ENCODE measurements around the gene KRT23. TPM values are rescaled to one million over a fixed set of nuclear protein-coding genes. Genes with fewer than 3 reads are reported as not detected.

The KRT23 gene
- total RNA-seq, 1 donor from 2014 or later = 0.16 TPM

Other genes with a start within 250 kb of the KRT23 start
- not detected for gene KRT24, start 233.9 kb downstream of the KRT23 start, total RNA-seq
- not detected for gene KRT25, start 182.3 kb downstream of the KRT23 start, total RNA-seq
- gene KRT26, start 165.4 kb downstream of the KRT23 start, total RNA-seq = not detected
- not detected for gene KRT27, start 155.1 kb downstream of the KRT23 start, total RNA-seq
- not detected for gene KRT28, start 137.7 kb downstream of the KRT23 start, total RNA-seq
- gene KRT10, start 115.0 kb downstream of the KRT23 start, total RNA-seq = 1.9 TPM
- gene KRT12, start 70.4 kb downstream of the KRT23 start, total RNA-seq = not detected
- not detected for gene KRT20, start 52.4 kb downstream of the KRT23 start, total RNA-seq
- gene KRT39, start 29.3 kb upstream of the KRT23 start, total RNA-seq = not detected
- not detected for gene KRT40, start 46.7 kb upstream of the KRT23 start, total RNA-seq
- gene KRTAP3-3, start 56.5 kb upstream of the KRT23 start, total RNA-seq = not detected
- not detected for gene KRTAP3-2, start 62.3 kb upstream of the KRT23 start, total RNA-seq
- not detected for gene KRTAP3-1, start 71.5 kb upstream of the KRT23 start, total RNA-seq
- gene KRTAP1-5, start 89.6 kb upstream of the KRT23 start, total RNA-seq = not detected
- gene KRTAP1-4, start 92.5 kb upstream of the KRT23 start, total RNA-seq = not detected
- gene KRTAP1-3, start 97.2 kb upstream of the KRT23 start, total RNA-seq = not detected
- gene KRTAP1-1, start 103.8 kb upstream of the KRT23 start, total RNA-seq = not detected
- not detected for gene KRTAP2-1, start 109.7 kb upstream of the KRT23 start, total RNA-seq
- not detected for gene KRTAP2-2, start 117.6 kb upstream of the KRT23 start, total RNA-seq
- gene KRTAP2-3, start 122.5 kb upstream of the KRT23 start, total RNA-seq = not detected
- gene KRTAP2-4, start 128.2 kb upstream of the KRT23 start, total RNA-seq = not detected
- gene KRTAP4-7, start 146.5 kb upstream of the KRT23 start, total RNA-seq = not detected
- gene KRTAP4-8, start 160.5 kb upstream of the KRT23 start, total RNA-seq = not detected
- gene KRTAP4-16, start 164.6 kb upstream of the KRT23 start, total RNA-seq = not detected
- gene KRTAP4-9, start 167.7 kb upstream of the KRT23 start, total RNA-seq = not detected
- gene KRTAP4-11, start 180.7 kb upstream of the KRT23 start, total RNA-seq = not detected
- gene KRTAP4-12, start 186.5 kb upstream of the KRT23 start, total RNA-seq = not detected
- gene KRTAP4-6, start 202.9 kb upstream of the KRT23 start, total RNA-seq = not detected
- not detected for gene KRTAP4-5, start 212.2 kb upstream of the KRT23 start, total RNA-seq
- gene KRTAP4-4, start 223.1 kb upstream of the KRT23 start, total RNA-seq = not detected
- gene KRTAP4-3, start 230.6 kb upstream of the KRT23 start, total RNA-seq = not detected
- gene KRTAP4-2, start 240.6 kb upstream of the KRT23 start, total RNA-seq = not detected
- gene KRTAP4-1, start 247.3 kb upstream of the KRT23 start, total RNA-seq = not detected

All from occipital lobe (tissue), 1 donor.